ENCODE measurements around the gene NUP98. TPM values are rescaled to one million over a fixed set of nuclear protein-coding genes. Genes with fewer than 3 reads are reported as not detected.
"Not testable (repeated sequence)": the region's sequence is repeated elsewhere in the genome, so short reads cannot be mapped to it uniquely, and the experiment has no call there.

The NUP98 gene
- total RNA-seq, 1 experiment from 2014 or later, result 82.4 TPM

- Histone ChIP-seq H3K4me1 (ENCODE audit: insufficient read depth, low read length, poor library complexity, severe bottlenecking) (peaks cover 5% of the 10 kb centered on the region), H3K9me3 (ENCODE audit: low read depth, low read length, poor library complexity, severe bottlenecking) (no peaks in the 10 kb centered on the region), H3K4me3 (ENCODE audit: low read depth, low read length, poor library complexity, severe bottlenecking) (peak overlapping the region; percentile 97), H3K36me3 (ENCODE audit: insufficient read depth, low read length, poor library complexity, severe bottlenecking) (peaks cover 26% of the 10 kb centered on the region), H3K27me3 (replicated peaks; ENCODE audit: insufficient read depth, low read depth, low read length, poor library complexity) (no peaks in the 10 kb centered on the region), H3K27ac (ENCODE audit: low read depth, low read length, poor library complexity, severe bottlenecking) (peak overlapping the region; percentile 97)
- DNase-seq (ENCODE audit: low spot score), result no peak
- ChIA-PET POLR2A (ENCODE audit: low non-redundant PET) (interaction anchor here (0.5 kb wide), 1 partner anchor 11 kb away, joined by 7 read pairs; no protein-coding TSS in a partner anchor), CTCF (no interaction called here)
- BruUV-seq (replicated peaks), result TSS peak; percentile 62
- intact Hi-C loops (cut with micrococcal nuclease; ENCODE audit: unreplicated experiment), result no loop called here
- TF ChIP-seq CTCF (conservative IDR thresholded peaks at IDR 0.05; ENCODE audit: low read depth, low read length) (no peak), EZH2 (IDR thresholded peaks at IDR 0.05; ENCODE audit: borderline replicate concordance, low read depth, low read length, poor library complexity, severe bottlenecking) (no peak)
These were observed 2.0 kb downstream of the NUP98 start for GRCh38 chr11:3795131-3796001.

GRCh38 chr11:3794387-3794786 is 3.0 kb downstream of the NUP98 start:
- H3K27ac ChIP-seq (ENCODE audit: low read depth, low read length, poor library complexity, severe bottlenecking); H3K9me3 ChIP-seq (ENCODE audit: low read depth, low read length, poor library complexity, severe bottlenecking); BruUV-seq (replicated peaks); H3K27me3 ChIP-seq (replicated peaks; ENCODE audit: insufficient read depth, low read depth, low read length, poor library complexity); H3K4me3 ChIP-seq (ENCODE audit: low read depth, low read length, poor library complexity, severe bottlenecking); intact Hi-C loops (cut with micrococcal nuclease; ENCODE audit: unreplicated experiment); CTCF ChIA-PET; H3K4me1 ChIP-seq (ENCODE audit: insufficient read depth, low read length, poor library complexity, severe bottlenecking); POLR2A ChIA-PET (ENCODE audit: low non-redundant PET); DNase-seq (ENCODE audit: low spot score): not testable (repeated sequence)
- peaks cover 29% of the 10 kb centered on the region for H3K36me3 ChIP-seq (ENCODE audit: insufficient read depth, low read length, poor library complexity, severe bottlenecking)

GRCh38 chr11:3786781-3787428 is 10.4 kb downstream of the NUP98 start:
- no TSS peak for BruUV-seq (replicated peaks)
- Histone ChIP-seq H3K27me3 (replicated peaks; ENCODE audit: insufficient read depth, low read depth, low read length, poor library complexity) (no peaks in the 10 kb centered on the region), H3K27ac (ENCODE audit: low read depth, low read length, poor library complexity, severe bottlenecking) (no peak overlapping the region), H3K4me1 (ENCODE audit: insufficient read depth, low read length, poor library complexity, severe bottlenecking) (no peaks in the 10 kb centered on the region), H3K36me3 (ENCODE audit: insufficient read depth, low read length, poor library complexity, severe bottlenecking) (peaks cover 14% of the 10 kb centered on the region), H3K4me3 (ENCODE audit: low read depth, low read length, poor library complexity, severe bottlenecking) (no peak overlapping the region), H3K9me3 (ENCODE audit: low read depth, low read length, poor library complexity, severe bottlenecking) (no peaks in the 10 kb centered on the region)
- no peak for TF ChIP-seq EZH2 (IDR thresholded peaks at IDR 0.05; ENCODE audit: borderline replicate concordance, low read depth, low read length, poor library complexity, severe bottlenecking)
- no peak for TF ChIP-seq CTCF (conservative IDR thresholded peaks at IDR 0.05; ENCODE audit: low read depth, low read length)
- no peak for DNase-seq (ENCODE audit: low spot score)
- ChIA-PET POLR2A (ENCODE audit: low non-redundant PET) (no interaction called here), CTCF (no interaction called here)
- intact Hi-C loops (cut with micrococcal nuclease; ENCODE audit: unreplicated experiment), result no loop called here

All from A673 (cell line).